Neuronal stem cell (in vitro differentiated cells): ENCODE results near the gene FAM229B.

Experiments
- DNase-seq: peaks from one replicate; pipeline ENCODE4 v3.0.0-alpha.2; 2013; ENCODE audit warnings: low spot score
- H2AFZ ChIP-seq: one replicate; pipeline ENCODE4 v1.6.1; 2013; ENCODE audit warnings: mild to moderate bottlenecking, low read length, inconsistent platforms
- H2AK5ac ChIP-seq: 2 replicates; pipeline ENCODE4 v1.6.1; 2013; ENCODE audit warnings: low read depth, mild to moderate bottlenecking, inconsistent platforms, low read length, moderate library complexity, mixed read lengths
- H2BK120ac ChIP-seq: 2 replicates; pipeline ENCODE4 v1.6.1; 2013; ENCODE audit warnings: low read depth, mild to moderate bottlenecking, inconsistent platforms, low read length, moderate library complexity, mixed read lengths
- H2BK12ac ChIP-seq: one replicate; pipeline ENCODE4 v1.6.1; 2013; ENCODE audit warnings: low read length, inconsistent platforms
- H2BK15ac ChIP-seq: 2 replicates; pipeline ENCODE4 v1.6.1; 2013; ENCODE audit warnings: mild to moderate bottlenecking, low read length, inconsistent platforms, mixed read lengths
- H2BK5ac ChIP-seq: one replicate; pipeline ENCODE4 v1.6.1; 2013; ENCODE audit warnings: inconsistent platforms, mild to moderate bottlenecking, low read length, moderate library complexity
- H3K14ac ChIP-seq: one replicate; pipeline ENCODE4 v1.6.1; 2013; ENCODE audit warnings: low read length, inconsistent platforms
- H3K18ac ChIP-seq: 2 replicates; pipeline ENCODE4 v1.6.1; 2013; ENCODE audit warnings: low read length, inconsistent platforms
- H3K23ac ChIP-seq: 2 replicates; pipeline ENCODE4 v1.6.1; 2013; ENCODE audit warnings: low read depth, mild to moderate bottlenecking, mixed read lengths, low read length, inconsistent platforms; ENCODE audit not compliant: poor library complexity
- H3K27ac ChIP-seq: replicated peaks from 3 replicates; pipeline ENCODE4 v1.5.1; 2013; ENCODE audit warnings: low read length, inconsistent platforms
- H3K27me3 ChIP-seq, 3 experiments: 2 replicates each; pipeline ENCODE4 v1.6.1; 2013; ENCODE audit warnings: low read length in 3 of 3, mild to moderate bottlenecking in 2 of 3, inconsistent platforms in 1 of 3, low read depth in 1 of 3, mixed read lengths in 1 of 3, moderate library complexity in 1 of 3; ENCODE audit not compliant: control insufficient read depth in 3 of 3, insufficient read depth in 3 of 3
- H3K36me3 ChIP-seq, 2 donors: replicated peaks in 1 of 2; 2 replicates each; pipeline ENCODE4 v1.6.1; 2013; ENCODE audit warnings: low read length in 2 of 2; ENCODE audit not compliant: control insufficient read depth in 2 of 2, insufficient read depth in 2 of 2
- H3K4ac ChIP-seq: 2 replicates; pipeline ENCODE4 v1.6.1; 2013; ENCODE audit warnings: inconsistent platforms, mild to moderate bottlenecking, low read length, moderate library complexity
- H3K4me1 ChIP-seq, 2 donors: 1 replicate in 1 of 2; 2 replicates in 1 of 2; pipeline ENCODE4 v1.6.1; 2013; ENCODE audit warnings: low read length in 2 of 2, low read depth in 1 of 2; ENCODE audit not compliant: control insufficient read depth in 2 of 2, insufficient read depth in 1 of 2
- H3K4me2 ChIP-seq: one replicate; pipeline ENCODE4 v1.6.1; 2013; ENCODE audit warnings: mild to moderate bottlenecking, low read length, inconsistent platforms; ENCODE audit not compliant: insufficient read depth, poor library complexity, severe bottlenecking
- H3K4me3 ChIP-seq, 2 donors: 2 replicates each; pipeline ENCODE4 v1.5.1; 2013; ENCODE audit warnings: low read length in 2 of 2, mild to moderate bottlenecking in 2 of 2, inconsistent platforms in 1 of 2, moderate library complexity in 1 of 2
- H3K79me1 ChIP-seq: one replicate; pipeline ENCODE4 v1.6.1; 2013; ENCODE audit warnings: low read depth, mild to moderate bottlenecking, inconsistent platforms, low read length, moderate library complexity
- H3K9ac ChIP-seq: one replicate; pipeline ENCODE4 v1.6.1; 2013; ENCODE audit warnings: mild to moderate bottlenecking, low read depth, low read length, inconsistent platforms; ENCODE audit not compliant: poor library complexity
- H3K9me3 ChIP-seq, 2 donors: replicated peaks in 1 of 2; 2 replicates each; pipeline versions ENCODE3 to v1.6.1; 2013; ENCODE audit warnings: low read length in 2 of 2, mild to moderate bottlenecking in 2 of 2, inconsistent platforms in 1 of 2, low read depth in 1 of 2, mixed read lengths in 1 of 2, moderate library complexity in 1 of 2; ENCODE audit not compliant: control insufficient read depth in 2 of 2, insufficient read depth in 1 of 2
- H4K8ac ChIP-seq: one replicate; pipeline ENCODE4 v1.6.1; 2013; ENCODE audit warnings: low read depth, mild to moderate bottlenecking, inconsistent platforms, low read length, moderate library complexity
- H4K91ac ChIP-seq: one replicate; pipeline ENCODE4 v1.6.1; 2013; ENCODE audit warnings: low read length, low read depth, mild to moderate bottlenecking, inconsistent platforms; ENCODE audit not compliant: poor library complexity
- WGBS, 2 donors: extraction: QIAGEN DNeasy Blood & Tissue Kit; methylation state at CpG; one replicate each; pipeline ENCODE4 v1.1.7; 2013; ENCODE audit warnings: missing lambda C conversion rate in 2 of 2, mixed read lengths in 1 of 2; ENCODE audit not compliant: insufficient read length in 2 of 2, insufficient replicate concordance in 1 of 2; ENCODE audit errors: extremely low coverage in 2 of 2; 5-methylcytosine and 5-hydroxymethylcytosine counted together

The FAM229B gene

DNA sequence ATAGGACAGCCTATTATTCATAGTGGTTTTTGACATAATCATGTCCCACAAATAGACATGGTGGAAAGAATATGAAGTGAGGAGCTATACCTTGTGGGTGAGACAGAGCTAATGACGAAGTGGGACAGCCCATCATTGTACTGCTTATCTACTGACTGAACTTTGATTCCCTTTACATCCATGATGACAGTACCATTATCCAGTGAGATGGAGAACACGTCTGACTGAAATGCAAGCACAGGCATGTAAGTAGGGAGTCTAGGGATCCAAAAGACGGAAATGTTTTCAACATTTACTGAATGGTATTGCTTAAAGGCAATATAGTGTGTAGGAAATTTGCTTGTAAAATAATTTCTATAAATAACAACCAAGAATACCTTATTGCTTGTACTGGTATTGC is 43.5 kb downstream of the FAM229B start:
- Histone ChIP-seq H3K4me2 (no peak overlapping the region), H4K8ac (no peak overlapping the region), H3K4me3 (no peak overlapping the region), H3K18ac (no peak overlapping the region), H3K4ac (no peak overlapping the region), H3K79me1 (no peaks in the 10 kb centered on the region), H3K14ac (no peak overlapping the region), H2AK5ac (no peak overlapping the region), H3K9me3 (no peaks in the 10 kb centered on the region), H3K23ac (no peak overlapping the region), H2AFZ (no peak overlapping the region), H3K4me1 (no peaks in the 10 kb centered on the region), H2BK120ac (no peak overlapping the region), H3K36me3 (no peaks in the 10 kb centered on the region), H2BK5ac (no peak overlapping the region), H3K27me3 (no peaks in the 10 kb centered on the region), H3K9ac (no peak overlapping the region), H2BK12ac (no peak overlapping the region), H2BK15ac (no peak overlapping the region), H4K91ac (no peak overlapping the region), H3K27ac (no peak overlapping the region)
- DNase-seq: no peak
- WGBS, 2 donors: no CpG with 5 or more reads among the region's 3 CpGs

DNA sequence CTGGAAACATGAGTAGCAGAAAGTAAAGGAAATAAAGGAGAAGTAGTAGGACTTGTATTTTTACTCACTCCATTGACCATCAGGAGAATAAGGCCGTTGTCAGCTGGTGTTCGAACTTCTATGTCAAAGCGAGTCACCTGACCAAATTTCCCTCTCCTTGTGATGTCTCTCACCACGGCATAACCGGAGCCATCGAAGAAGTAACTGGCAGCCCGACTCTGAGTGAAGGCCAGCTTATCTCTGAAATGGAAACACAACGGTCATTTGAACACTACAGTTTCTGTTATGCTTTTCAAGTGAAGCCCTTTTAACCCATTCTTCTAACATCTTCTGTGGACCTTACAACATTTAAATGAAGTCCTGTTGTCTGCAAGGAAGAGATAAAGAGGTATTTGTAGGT is 51.7 kb downstream of the FAM229B start:
- no peak overlapping the region for H2BK15ac ChIP-seq
- DNase-seq: no peak
- H4K91ac ChIP-seq: no peak overlapping the region
- H2BK5ac ChIP-seq: no peak overlapping the region
- H2AK5ac ChIP-seq: no peak overlapping the region
- no peak overlapping the region for H2BK12ac ChIP-seq
- no peak overlapping the region for H3K27ac ChIP-seq
- no peaks in the 10 kb centered on the region for H3K36me3 ChIP-seq
- H3K14ac ChIP-seq: no peak overlapping the region
- H3K27me3 ChIP-seq: no peaks in the 10 kb centered on the region
- no peak overlapping the region for H3K4me2 ChIP-seq
- H3K4ac ChIP-seq: no peak overlapping the region
- H3K9me3 ChIP-seq: no peaks in the 10 kb centered on the region
- H3K18ac ChIP-seq: no peak overlapping the region
- H2BK120ac ChIP-seq: no peak overlapping the region
- H3K4me3 ChIP-seq: no peak overlapping the region
- H3K79me1 ChIP-seq: no peaks in the 10 kb centered on the region
- no peak overlapping the region for H3K23ac ChIP-seq
- H4K8ac ChIP-seq: no peak overlapping the region
- no CpG with 5 or more reads among the region's 8 CpGs for WGBS, 2 donors
- peak overlapping the region; percentile 41 for H2AFZ ChIP-seq
- no peak overlapping the region for H3K9ac ChIP-seq
- no peaks in the 10 kb centered on the region for H3K4me1 ChIP-seq

DNA sequence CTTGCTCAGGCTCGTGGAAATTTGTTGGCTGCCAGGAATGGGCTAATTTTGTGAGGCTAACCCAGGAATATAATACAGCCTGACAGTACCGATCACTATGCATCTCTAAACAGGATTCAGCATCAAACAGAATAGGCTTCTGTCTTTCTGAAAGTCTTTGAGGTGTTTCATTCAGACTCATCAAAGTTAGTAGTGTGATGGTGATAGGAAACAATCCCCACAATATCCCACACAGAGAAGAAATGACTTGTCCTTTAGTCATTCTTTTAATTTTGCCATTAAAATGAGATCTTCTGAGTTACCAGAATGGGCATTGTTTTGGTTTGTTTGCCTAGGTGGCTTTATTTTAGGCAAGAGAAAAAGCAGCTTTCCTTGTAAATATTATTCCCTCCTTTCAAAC is 54.3 kb downstream of the FAM229B start:
- WGBS, 2 donors: no CpG with 5 or more reads among the region's 2 CpGs
- no peak overlapping the region for H3K18ac ChIP-seq
- H3K36me3 ChIP-seq: no peaks in the 10 kb centered on the region
- H2BK5ac ChIP-seq: no peak overlapping the region
- no peaks in the 10 kb centered on the region for H3K9me3 ChIP-seq
- no peaks in the 10 kb centered on the region for H3K4me1 ChIP-seq
- H3K79me1 ChIP-seq: no peaks in the 10 kb centered on the region
- no peak overlapping the region for H3K23ac ChIP-seq
- no peak overlapping the region for H3K4ac ChIP-seq
- H2BK15ac ChIP-seq: no peak overlapping the region
- no peak overlapping the region for H2BK12ac ChIP-seq
- no peak overlapping the region for H3K14ac ChIP-seq
- H4K8ac ChIP-seq: no peak overlapping the region
- H3K9ac ChIP-seq: no peak overlapping the region
- H3K27me3 ChIP-seq: no peaks in the 10 kb centered on the region
- no peak overlapping the region for H4K91ac ChIP-seq
- no peak overlapping the region for H3K27ac ChIP-seq
- DNase-seq: no peak
- no peak overlapping the region for H2AK5ac ChIP-seq
- no peak overlapping the region for H2BK120ac ChIP-seq
- H3K4me3 ChIP-seq: no peak overlapping the region
- peak overlapping the region; percentile 25 for H2AFZ ChIP-seq
- H3K4me2 ChIP-seq: no peak overlapping the region

DNA sequence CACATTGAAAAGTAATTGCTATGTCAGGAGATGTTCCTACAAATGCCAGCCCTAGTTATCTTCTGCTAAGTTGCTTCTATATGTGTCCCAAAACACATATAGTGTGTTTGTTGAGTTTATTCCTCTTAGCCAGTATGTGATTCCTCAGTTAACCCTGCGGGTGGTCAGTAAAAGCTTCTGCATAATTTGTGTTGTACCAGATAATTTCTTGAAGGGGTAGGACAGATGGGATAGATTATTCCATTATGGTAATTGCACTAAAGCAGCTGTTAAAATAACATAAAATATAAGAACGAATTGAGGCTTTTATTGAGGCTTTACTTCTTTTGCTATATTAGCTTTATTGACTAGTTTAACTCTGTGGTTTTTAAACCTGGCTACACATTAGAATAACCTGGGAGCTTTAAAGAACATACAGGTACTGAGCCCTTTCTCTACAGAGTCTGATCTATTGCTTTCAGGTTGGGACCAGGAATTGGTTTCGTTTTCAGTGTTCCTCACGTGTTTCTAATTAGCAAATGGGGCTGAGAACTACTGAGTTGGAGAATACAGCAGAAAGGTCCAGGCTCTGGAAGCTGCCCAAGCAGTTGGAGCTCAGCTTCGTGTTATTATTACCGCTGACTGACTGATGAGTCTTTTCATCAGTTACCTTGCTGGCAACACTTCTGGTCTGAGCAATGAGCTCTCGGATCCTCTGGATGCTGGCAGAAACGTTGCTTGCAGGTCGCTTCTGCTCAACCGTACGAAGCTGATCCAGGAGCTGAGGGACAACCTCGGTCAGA is 56.9 kb downstream of the FAM229B start:
- Histone ChIP-seq H3K9ac (no peak overlapping the region), H2AK5ac (no peak overlapping the region), H2BK12ac (no peak overlapping the region), H3K4ac (no peak overlapping the region), H2BK15ac (no peak overlapping the region), H3K36me3 (no peaks in the 10 kb centered on the region), H3K4me1 (no peaks in the 10 kb centered on the region), H3K27ac (no peak overlapping the region), H3K18ac (no peak overlapping the region), H2AFZ (no peak overlapping the region), H3K4me3 (no peak overlapping the region), H3K23ac (no peak overlapping the region), H4K8ac (no peak overlapping the region), H3K9me3 (no peaks in the 10 kb centered on the region), H2BK120ac (no peak overlapping the region), H3K14ac (no peak overlapping the region), H3K27me3 (no peaks in the 10 kb centered on the region), H2BK5ac (no peak overlapping the region), H4K91ac (no peak overlapping the region), H3K4me2 (no peak overlapping the region), H3K79me1 (no peaks in the 10 kb centered on the region)
- no CpG with 5 or more reads among the region's 12 CpGs for WGBS, 2 donors
- DNase-seq: no peak
